IPS-18c (cell line): ENCODE measurements around the gene PDK2.

Experiments used
- H3K4me3 ChIP-seq: 2 replicates; pipeline ENCODE4 v1.7.0; 2013; ENCODE audit warnings: low read depth, mild to moderate bottlenecking, low read length, moderate library complexity; ENCODE audit not compliant: insufficient read depth
- H3K9me3 ChIP-seq: one replicate; pipeline ENCODE4 v1.6.1; 2013; ENCODE audit warnings: mild to moderate bottlenecking, low read length, moderate library complexity; ENCODE audit not compliant: control insufficient read depth, insufficient read depth

PDK2 gene

DNA sequence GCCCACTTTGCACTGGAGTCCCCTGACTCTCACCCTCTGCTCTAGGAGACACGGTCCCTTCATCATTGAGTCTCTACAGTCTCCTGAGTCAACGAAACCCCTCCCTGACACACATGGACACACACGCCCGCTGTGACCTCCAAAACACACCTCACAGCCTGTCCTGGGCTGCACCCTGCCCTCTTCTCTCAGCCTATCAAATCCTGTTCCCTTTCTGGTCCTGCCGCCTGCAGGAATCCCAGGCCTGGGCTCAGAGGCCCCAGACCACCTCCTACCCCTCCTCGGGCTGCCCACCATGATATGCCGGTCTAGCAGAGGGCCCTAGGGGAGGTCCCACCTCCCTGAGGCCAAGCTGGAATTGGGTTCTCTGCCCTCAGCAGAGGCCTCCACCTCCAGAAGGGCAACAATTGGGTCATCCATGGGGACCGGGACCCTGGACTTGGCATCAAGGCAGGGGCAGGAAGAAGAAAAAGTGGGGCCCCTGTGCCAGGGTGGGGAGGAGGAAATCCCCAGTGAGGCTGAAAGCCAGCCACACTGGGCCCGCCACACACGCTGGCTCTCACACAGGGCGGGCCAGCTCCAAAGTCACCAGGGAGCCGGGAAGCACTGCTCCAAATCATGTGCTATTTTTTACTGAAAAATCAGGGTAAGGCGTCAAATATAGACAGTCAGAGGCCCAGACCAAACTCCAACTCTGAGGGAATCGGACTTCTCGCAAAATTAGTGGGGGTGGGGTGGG lies 51.9 kb downstream of the PDK2 start:
- no peak overlapping the region; the same call in 1 of the 2 replicates for H3K4me3 ChIP-seq

DNA sequence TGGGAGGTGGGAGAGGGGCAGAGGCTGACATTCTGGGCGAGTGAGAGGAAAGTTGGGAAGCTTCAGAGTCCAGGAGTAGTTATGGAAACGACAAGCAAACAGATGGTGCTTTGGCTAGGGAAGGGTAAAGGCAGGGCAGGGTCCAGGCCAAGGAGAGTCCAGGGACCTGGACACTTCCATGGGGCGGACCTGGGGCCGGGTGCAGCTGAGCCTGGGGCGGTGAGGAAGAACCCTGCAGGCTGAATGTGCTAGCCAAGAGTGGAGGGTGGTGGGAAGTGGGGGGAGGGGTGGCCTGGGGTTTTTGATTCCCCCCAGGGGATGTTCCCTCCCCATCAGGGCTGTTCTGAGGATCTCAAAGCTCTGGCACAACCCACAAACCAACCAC lies 52.7 kb downstream of the PDK2 start:
- H3K9me3 ChIP-seq, result no peaks in the 10 kb centered on the region

More for the DNA sequence above, 51.9 kb downstream of the PDK2 start:
- no peaks in the 10 kb centered on the region for H3K9me3 ChIP-seq

DNA sequence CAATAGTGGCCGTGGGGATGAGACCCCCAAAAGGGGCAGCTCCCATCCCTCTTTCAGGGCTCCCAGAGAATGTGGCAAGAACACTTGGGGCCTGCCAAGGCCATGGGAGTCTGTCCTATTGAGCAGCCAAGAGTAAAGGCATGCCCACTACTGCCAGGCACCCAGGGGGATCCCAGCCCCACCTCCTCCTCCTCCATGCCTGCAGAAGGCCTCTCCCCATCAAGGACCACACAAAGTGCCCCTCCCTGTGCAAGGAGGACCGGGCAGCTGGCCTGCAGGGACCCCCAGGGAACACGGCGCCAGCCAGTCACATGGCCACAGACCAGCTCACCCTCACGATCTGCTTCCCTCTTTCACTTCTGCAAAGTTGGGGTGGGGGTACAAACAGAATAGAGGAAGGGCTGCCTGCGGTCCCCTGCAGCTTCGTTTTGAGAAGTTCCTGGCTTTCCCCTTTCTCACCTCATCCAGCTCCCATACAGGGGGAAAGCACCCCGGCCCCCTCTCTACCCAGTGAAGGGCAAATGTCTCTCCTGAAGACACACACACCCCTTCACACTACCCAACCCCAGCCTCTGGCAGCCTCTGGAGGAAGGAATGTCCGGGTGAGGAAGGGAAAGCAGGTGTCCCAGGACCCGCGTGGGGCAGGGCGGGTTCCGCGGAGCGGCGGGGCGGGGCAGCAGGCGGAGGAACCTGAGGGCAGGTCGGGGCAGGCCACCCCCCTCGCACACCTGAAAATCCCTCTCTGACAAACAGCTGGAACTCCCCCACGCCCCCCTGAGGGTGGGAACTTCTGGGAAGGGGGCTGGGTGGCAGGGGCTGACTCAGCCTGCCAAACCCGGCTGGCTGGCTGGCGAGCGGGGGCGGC lies 53.3 kb downstream of the PDK2 start:
- H3K9me3 ChIP-seq, result no peaks in the 10 kb centered on the region
- peak overlapping the region; percentile 50 for H3K4me3 ChIP-seq

More for the DNA sequence above, 52.7 kb downstream of the PDK2 start:
- 0 out of 2 replicates have a peak overlapping the region, but pooled peaks have one; percentile 50 for H3K4me3 ChIP-seq

DNA sequence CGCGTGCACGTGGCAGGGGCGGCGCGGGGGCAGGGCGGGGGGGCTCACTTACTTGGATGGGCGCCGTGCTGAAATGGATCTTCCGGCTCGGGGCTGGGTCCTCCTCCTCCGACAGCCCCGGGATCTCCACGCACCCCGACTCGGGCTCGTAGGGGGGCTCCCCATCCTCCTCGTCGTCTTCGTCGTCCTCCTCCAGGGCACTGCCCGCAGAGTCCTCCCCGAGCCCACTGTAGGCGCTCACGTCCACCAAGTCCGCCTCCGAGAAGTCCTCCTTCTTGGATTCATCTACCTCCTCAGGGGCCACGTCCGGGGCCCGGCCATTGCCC lies 53.9 kb downstream of the PDK2 start:
- Histone ChIP-seq H3K4me3 (peak overlapping the region; percentile 50), H3K9me3 (no peaks in the 10 kb centered on the region)

DNA sequence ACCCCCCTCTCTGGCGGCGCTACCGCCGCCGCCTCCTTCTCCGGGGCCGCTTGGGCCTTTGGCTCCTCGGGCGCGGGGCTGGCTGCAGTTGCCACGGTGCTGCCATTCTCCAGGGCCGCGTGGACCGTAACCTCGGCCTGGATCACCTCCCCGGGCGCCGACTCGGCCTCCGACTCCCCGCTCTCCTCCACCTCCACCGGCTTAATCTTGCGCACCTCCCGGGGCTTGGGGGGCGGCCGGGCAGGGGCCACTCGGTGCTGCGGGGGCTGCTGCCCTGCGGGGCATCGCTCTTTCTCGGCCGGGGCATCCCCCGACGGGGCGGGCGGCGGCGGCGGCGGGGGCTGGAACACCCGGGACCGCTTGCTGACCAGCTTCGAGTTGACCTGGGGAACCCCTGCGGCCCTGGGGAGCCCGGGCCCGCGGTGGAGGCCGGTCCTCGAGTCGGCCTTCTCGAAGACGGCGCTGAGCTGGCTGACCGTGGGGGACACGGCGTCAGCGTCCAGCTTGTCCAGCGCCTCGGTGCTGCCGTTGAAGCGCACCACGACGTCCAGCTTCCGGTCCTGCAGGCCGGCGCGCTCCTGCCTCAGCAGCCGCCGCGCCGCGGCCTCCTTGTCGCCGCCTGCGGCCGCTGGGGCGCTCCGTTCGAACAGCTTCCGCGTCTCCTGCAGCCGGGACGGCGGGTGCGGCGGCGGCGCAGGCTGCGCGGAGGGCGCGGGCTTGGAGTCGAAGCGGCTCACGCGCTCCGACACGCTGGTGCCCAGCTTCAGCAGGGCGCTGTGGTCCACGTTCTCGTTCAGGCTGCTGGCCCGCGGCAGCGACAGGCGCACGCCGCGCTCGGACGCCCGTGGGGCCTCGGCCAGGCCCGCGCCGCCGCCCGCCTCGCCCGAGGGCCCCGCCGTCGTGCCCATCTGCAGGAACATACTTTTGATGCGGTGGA lies 54.5 kb downstream of the PDK2 start:
- H3K9me3 ChIP-seq, result no peaks in the 10 kb centered on the region
- peak overlapping the region; percentile 50 for H3K4me3 ChIP-seq

DNA sequence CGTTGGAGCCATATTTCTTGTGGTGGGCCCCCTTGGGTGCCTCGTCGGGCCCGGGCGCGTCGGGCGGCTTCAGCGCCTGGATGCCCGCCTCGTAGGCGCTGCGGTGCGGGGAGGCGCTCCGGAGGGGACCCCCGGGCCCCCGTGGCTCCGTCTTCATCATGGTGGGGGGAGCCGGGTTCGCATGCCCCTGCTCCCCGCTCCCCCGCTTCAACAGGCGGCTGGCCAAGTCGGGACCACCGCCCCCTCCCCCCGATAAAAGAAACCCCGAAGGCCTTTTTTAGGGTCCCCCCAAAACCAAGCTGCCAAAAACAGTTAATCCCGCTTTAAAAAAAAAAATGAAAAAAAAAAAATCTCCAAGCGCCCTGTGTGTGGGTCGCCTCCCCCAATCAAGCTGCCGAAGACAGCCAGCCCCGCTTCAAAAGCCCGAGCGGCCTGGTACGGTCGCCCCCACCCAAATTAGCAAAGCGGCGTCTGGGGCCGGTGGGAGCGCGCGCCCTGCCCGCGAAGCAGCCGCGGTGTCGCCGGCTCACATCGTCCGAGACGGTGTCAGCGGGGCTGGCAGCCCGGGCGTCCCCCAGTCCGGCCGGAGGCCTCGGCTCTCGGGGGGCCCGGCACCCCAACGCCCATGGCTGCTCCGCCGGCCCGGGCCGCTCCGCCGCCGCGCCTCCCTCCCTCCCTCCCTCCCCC lies 55.3 kb downstream of the PDK2 start, which contains the start of gene PPP1R9B:
PPP1R9B (minus strand) TSS at position 324 of the 687 bp plus-strand sequence; CDS start at position 160, 164 bp downstream.
- no peaks in the 10 kb centered on the region for H3K9me3 ChIP-seq
- peak within 1 kb of the TSS; percentile 50 for H3K4me3 ChIP-seq

DNA sequence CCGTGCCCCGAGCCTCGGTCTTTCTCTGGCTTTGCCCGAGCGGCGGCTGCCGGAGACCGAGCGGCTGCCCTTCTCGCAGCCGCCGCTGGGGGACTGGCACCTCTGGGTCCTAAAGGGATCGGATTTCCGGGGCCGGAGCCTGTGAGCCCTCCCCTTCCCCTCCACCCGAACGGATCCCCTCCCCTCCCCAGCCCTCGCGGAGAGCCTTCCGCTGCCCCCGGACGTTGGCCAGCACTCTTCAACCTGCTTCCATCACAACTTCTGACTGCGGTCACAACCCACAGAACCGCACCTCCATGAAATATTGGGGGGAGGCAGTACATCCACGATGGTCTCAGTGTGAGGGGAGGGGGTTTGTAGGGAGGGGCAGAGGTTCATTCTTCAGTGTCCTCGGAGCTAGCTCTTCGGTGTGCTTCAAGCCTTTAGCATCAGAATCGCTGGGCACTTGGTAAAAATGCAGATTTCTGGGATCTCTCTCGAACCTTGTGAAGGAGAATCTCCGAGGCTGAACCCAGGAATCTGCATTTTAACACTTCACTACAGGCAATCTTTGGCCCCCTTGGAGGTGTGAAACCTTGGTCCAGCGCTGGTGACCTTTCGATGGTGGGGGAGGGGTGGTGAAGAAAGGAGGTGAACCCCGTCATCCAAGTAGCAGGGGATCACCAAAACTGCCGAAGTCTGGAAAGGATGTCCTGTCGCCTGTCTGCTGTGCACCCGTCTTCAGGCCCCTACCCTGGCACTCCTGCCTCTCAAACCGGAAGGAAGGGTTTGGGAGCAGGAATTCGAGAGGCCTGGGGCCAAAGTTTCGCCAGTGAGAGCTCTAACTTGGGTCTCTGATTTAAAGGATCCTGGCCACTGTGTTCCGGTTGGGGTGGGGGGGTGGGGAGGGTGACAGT lies 56.1 kb downstream of the PDK2 start:
- peak overlapping the region; percentile 50 for H3K4me3 ChIP-seq
- H3K9me3 ChIP-seq, result no peaks in the 10 kb centered on the region

DNA sequence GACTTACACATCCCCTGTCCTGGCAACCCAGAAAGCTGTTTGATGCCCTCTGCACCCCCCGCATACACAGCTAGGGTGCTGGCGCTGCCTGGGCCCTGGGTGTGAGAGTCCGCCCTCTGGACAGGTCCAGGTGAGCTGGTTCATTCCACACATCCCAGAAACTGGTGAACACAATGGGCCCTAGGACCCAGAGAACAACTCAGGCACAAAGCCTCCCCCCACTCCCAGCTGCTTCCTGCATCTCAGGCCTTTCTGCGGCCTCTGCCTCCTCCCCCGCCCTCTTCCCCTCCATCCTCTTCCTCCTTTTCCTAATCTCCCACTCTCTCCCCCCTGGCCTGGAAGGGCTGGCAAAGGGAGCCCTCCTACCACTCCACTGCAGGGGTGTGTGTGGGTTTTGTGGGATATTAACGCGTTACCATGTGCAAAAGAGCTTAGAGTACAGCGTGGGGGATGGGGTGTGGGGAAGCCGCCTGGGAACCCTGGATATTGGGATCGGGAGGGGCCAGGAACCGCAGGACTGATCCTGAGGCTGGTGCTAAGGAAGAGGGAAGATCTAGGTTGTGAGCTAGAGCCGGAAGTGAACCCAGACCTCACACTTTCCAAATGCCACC lies 56.9 kb downstream of the PDK2 start:
- peak overlapping the region; percentile 50; the same call in 1 of the 2 replicates for H3K4me3 ChIP-seq
- no peaks in the 10 kb centered on the region for H3K9me3 ChIP-seq

DNA sequence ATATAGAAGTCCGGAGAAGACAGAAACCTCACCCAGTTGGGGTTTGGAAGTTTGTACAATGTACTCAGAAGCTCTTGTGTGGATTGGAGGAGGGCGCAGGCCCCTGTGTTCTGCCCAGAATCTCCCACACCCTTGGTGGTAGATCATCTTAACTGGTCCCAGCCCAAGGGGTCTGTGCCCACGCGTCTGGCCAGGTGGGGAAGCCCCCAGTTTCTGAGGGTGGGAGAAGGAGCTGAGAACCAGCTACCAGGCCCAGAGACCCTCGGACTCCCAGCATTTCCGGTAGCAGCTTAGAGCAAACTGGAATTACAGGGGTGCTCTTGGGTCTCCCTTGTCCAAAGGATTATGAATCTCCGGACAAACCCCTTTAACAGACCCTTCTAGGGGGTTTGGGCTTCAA lies 57.6 kb downstream of the PDK2 start:
- H3K9me3 ChIP-seq, result no peaks in the 10 kb centered on the region
- H3K4me3 ChIP-seq, result no peak overlapping the region

DNA sequence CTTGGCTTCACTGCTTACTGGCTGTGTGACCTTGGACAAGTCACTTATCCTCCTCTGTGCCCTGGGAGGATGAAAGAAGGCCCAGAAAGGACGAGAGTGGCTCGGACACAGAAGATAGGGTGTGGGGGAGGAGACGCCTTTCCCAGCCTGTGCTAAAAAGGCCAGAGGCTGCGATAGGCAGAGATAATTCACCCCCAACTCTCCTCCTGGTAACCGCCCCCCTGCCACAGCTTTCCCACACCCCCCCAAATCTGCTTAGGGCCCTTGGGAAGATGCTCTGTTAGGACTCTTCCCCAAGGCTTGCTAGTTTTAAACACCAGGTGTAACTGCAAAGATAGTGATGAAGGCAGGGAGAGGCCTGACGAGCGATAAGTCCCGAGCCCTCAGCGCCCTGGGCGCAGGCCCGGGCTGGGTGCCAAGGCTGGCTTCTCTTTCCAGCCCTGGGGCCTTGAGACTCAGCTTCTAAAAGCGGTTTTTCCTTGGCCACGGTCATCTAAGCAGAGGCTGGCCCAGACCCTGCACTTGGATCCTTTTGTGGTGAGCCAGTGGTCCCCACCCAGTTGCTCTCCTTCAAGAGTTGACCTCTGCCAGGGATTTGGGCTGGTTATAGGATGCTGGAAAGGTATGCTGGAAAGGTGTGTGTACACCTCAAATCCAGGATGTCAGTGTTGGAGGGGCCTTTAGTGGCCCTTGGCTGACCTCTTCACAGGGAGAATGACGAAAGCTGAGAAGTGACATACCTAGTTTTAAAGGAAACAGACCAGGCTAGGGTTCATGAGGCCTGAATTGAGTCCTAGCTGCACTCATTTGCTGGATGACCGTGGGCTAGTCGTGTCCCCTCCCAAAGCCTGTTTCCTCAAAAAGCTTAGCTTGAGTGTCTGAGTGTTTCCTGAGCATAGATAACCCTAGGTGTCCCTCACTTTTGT lies 58.8 kb downstream of the PDK2 start:
- no peaks in the 10 kb centered on the region for H3K9me3 ChIP-seq
- no peak overlapping the region for H3K4me3 ChIP-seq

DNA sequence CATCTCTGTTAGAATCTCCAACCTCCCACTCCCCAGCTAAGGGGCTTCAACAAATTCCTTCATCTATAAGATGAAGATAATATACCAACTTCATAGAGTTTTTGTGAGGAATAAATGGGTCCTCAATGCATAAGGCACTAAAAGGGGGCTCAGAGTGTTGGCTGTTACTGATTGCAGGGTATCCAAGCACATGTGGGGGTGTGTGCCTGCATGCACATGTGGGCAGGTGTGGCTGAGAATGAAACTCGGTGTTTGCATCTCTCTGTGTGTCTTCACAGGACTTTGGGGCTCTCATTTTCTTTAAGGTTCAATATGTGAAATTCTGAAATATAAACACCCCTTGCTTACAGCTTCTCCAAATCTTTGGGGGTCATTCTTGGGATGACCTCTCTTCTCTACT lies 59.5 kb downstream of the PDK2 start:
- no peak overlapping the region for H3K4me3 ChIP-seq
- H3K9me3 ChIP-seq, result no peaks in the 10 kb centered on the region

DNA sequence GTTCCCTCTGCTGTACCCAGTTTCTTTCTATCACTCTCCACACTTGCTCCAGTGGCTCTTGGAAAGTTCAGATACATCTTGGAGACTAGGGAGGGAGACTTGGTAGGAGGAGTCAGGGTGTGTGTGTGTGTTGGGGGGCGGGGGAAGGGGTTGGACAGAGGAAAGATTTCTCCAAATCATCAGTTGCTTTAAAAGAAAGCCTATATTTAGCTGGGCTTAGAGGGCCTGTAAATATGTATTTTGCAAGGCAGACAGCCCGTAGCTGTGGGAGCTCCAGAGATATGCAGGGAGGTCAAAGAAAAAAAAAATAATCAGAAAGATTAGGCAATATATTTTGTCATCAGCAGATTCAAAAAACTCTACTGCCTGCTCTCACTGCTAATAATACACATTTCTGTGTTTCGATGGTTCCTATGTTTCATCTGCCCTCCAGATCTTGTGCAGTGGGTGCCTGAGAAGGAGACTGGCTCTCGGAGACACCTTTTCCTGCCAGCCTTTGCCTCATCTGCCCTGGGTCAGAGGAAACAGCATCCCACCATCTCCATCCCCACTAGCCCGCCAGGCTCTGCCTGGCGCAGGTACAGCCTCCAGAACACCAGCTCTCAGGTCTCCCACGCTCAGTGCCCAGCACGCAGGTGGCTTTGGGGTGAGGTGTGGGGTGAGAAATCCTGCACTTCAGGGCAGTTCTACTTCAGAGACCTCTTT lies 60.1 kb downstream of the PDK2 start:
- no peak overlapping the region for H3K4me3 ChIP-seq

DNA sequence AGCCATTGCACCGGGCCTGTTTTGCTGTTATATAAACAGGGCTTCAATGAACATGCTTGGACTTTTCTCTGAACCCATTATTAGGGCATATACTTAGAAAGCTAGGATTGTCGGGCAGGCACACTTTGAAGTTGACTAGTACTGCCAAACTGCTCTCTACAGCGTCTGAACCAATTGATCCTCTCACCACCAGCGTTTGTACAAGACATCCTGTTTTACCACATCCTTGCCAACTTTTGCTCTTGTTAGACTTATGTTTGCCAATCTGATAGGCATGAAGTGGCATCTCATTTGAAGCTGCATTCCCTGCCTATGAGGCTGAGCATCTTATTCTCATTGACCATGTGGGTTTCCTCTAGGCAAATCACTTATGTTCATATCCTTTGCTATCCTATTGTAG lies 62.7 kb downstream of the PDK2 start:
- H3K9me3 ChIP-seq, result no peaks in the 10 kb centered on the region
- no peak overlapping the region for H3K4me3 ChIP-seq

More for the DNA sequence above, 60.1 kb downstream of the PDK2 start:
- no peaks in the 10 kb centered on the region for H3K9me3 ChIP-seq
